Small intestine (tissue), 7 donors: ENCODE data around the gene SYNE3. TPM values are rescaled to one million over a fixed set of nuclear protein-coding genes. Genes with fewer than 3 reads are reported as not detected.
A peak's percentile ranks its signal among the peaks of the same experiment; 100 is the strongest.

Experiments used
- DNase-seq, 2 donors: peaks; one replicate each; pipeline versions ENCODE4 v3.0.0 to v3.0.0-alpha.2; 2013
- FAIRE-seq: peaks from 2 replicates; lab custom pipeline; 2012; peaks lifted over from hg19 to GRCh38; lab: Jason Lieb, UNC
- H3K27ac ChIP-seq, 3 donors: one replicate each; pipeline ENCODE4 v1.5.1; 2013; ENCODE audit warnings: low read length in 2 of 3, mild to moderate bottlenecking in 2 of 3, control low read depth in 1 of 3, inconsistent platforms in 1 of 3, low read depth in 1 of 3, moderate library complexity in 1 of 3
- H3K27me3 ChIP-seq, 3 donors: one replicate each; pipeline ENCODE4 v1.6.1; 2013; ENCODE audit warnings: low read length in 3 of 3, inconsistent platforms in 1 of 3; ENCODE audit not compliant: control insufficient read depth in 3 of 3, insufficient read depth in 3 of 3
- H3K36me3 ChIP-seq, 3 donors: one replicate each; pipeline ENCODE4 v1.6.1; 2013; ENCODE audit warnings: low read length in 3 of 3, inconsistent platforms in 1 of 3, low read depth in 1 of 3, mild to moderate bottlenecking in 1 of 3, moderate library complexity in 1 of 3; ENCODE audit not compliant: control insufficient read depth in 3 of 3, insufficient read depth in 2 of 3
- H3K4me1 ChIP-seq, 3 donors: one replicate each; pipeline ENCODE4 v1.6.1; 2013; ENCODE audit warnings: low read length in 2 of 3, inconsistent platforms in 1 of 3, low read depth in 1 of 3, mild to moderate bottlenecking in 1 of 3, moderate library complexity in 1 of 3; ENCODE audit not compliant: control insufficient read depth in 3 of 3, insufficient read depth in 2 of 3
- H3K4me3 ChIP-seq, 3 donors: one replicate each; pipeline ENCODE4 v1.5.1; 2013; ENCODE audit warnings: low read length in 3 of 3, control low read depth in 1 of 3, inconsistent platforms in 1 of 3, low read depth in 1 of 3, mild to moderate bottlenecking in 1 of 3, moderate library complexity in 1 of 3
- H3K9me3 ChIP-seq, 2 donors: one replicate each; pipeline ENCODE4 v1.6.1; 2013; ENCODE audit warnings: low read depth in 1 of 2, low read length in 1 of 2; ENCODE audit not compliant: control insufficient read depth in 2 of 2, insufficient read depth in 1 of 2
- WGBS, 3 donors: extraction: QIAGEN DNeasy Blood & Tissue Kit; methylation state at CpG; one replicate each; pipeline ENCODE4 v1.1.7; 2013; 5-methylcytosine and 5-hydroxymethylcytosine counted together
- polyA plus RNA-seq, 4 donors: library from polyadenylated mRNA; stranded (reverse) in 3 of 4; unstranded in 1 of 4; fragments of 200-250 nt in 3 of 4; fragments of 120-200 nt in 1 of 4; gene quantifications; one replicate each; pipeline versions ENCODE4 v1.2.1 to v1.2.3, GENCODE V29; 2013
- donor health status: healthy with polysubstance abuse.
- donor health status: control.
- donor health status: control.
- donor health status: Bipolar disorder and iron deficiency.
- donor health status: healthy.

Gene SYNE3
- polyA plus RNA-seq, 4 donors, result 0.81 to 5.0 (median 1.4) TPM

DNA sequence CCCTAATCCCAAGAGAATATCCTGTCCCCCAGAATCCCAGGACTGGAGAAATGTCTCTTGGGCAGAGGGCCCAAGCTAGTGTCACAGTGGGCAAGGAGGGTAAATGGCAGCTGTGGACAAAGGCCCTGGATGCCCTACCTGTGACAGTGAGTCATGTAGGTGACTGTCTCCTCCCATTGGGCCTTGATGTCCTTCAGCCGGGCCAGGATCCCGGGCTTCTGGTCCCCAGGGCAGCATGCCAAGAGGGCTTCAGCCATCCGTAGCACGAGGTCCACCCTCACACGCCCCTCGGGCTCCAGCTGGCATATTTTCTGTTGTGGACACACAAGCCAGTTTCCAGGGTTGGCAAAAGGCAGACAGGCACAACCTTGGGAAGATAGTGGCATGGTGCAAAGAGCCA is 48.8 kb downstream of the SYNE3 start:
- peaks cover 6 to 28% (median 7%) of the 10 kb centered on the region in 3 donors for H3K4me1 ChIP-seq
- H3K27ac ChIP-seq, result peak overlapping the region in 2 of 3 donors; percentile 41 to 94
- WGBS, 3 donors, result 32 to 79% (median 38%) methylated on average over 6 of the region's 6 CpGs
- no peaks in the 10 kb centered on the region for H3K36me3 ChIP-seq
- DNase-seq (peak in 1 of 2 donors; percentile 60), FAIRE-seq (no peak)
- no peaks in the 10 kb centered on the region for H3K9me3 ChIP-seq
- H3K4me3 ChIP-seq, result no peak overlapping the region
- no peaks in the 10 kb centered on the region for H3K27me3 ChIP-seq

DNA sequence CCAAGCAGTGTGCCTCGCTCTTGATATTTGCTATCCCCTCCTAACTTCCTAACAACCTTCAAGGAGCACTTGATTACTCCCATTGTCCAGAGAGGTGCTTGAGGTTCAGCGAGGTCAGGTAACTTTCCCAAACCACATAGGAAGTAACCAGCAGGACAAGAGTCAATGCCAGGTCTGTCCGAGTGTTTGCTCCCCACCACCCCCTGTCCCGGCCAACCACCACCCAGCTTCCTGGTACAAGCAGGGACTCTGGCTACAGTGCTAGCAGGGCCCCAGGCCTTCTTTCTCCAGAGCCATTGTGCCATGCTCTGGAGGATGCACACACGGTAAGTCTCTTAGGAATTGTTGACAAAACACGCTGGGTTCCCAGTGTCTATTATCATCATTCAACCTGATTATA is 49.2 kb downstream of the SYNE3 start:
- FAIRE-seq (no peak), DNase-seq (no peak)
- Histone ChIP-seq H3K36me3 (no peaks in the 10 kb centered on the region), H3K4me1 (peaks cover 6 to 28% (median 9%) of the 10 kb centered on the region in 3 donors), H3K4me3 (no peak overlapping the region), H3K9me3 (no peaks in the 10 kb centered on the region), H3K27ac (no peak overlapping the region), H3K27me3 (no peaks in the 10 kb centered on the region)
- 84 to 92% (median 91%) methylated on average over 6 of the region's 6 CpGs for WGBS, 3 donors

Other genes with a start within 250 kb of the SYNE3 start
- gene CLMN, start 196.7 kb downstream of the SYNE3 start, polyA plus RNA-seq, result 10 to 100 TPM in 1 of 4 donors, 1 to 10 TPM in 3; 2.9 to 25.0 (median 5.7) TPM
- 10 to 100 TPM; 43.0 to 80.5 (median 53.8) TPM for gene GLRX5, start 18.4 kb upstream of the SYNE3 start, polyA plus RNA-seq
- gene TCL1B, start 169.8 kb upstream of the SYNE3 start, polyA plus RNA-seq, result under 1 TPM in 1 of 4 donors, not detected in 3; 0.06 TPM
- gene TCL1A, start 197.5 kb upstream of the SYNE3 start, polyA plus RNA-seq, result 1 to 10 TPM in 1 of 4 donors, under 1 TPM in 1, not detected in 2; 0.59 to 3.8 TPM